Lung (tissue), 12 donors: ENCODE data around the gene CDC42EP4. TPM values are rescaled to one million over a fixed set of nuclear protein-coding genes. Genes with fewer than 3 reads are reported as not detected.

Experiments
- ATAC-seq: fragments of 200-7000 bp; cut with Tn5 transposase; one replicate; pipeline ENCODE4 v1.9.1; 2020; ENCODE audit warnings: moderate number of reproducible peaks; ENCODE audit not compliant: insufficient read depth, low FRiP score
- DNase-seq, 3 donors: peaks; one replicate each; pipeline ENCODE4 v3.0.0-alpha.2; 2013 to 2017
- H3K27ac ChIP-seq, 2 donors: one replicate each; pipeline ENCODE4 v1.5.1; 2013; ENCODE audit warnings: mild to moderate bottlenecking in 2 of 2, moderate library complexity in 2 of 2, control low read depth in 1 of 2, inconsistent platforms in 1 of 2, low read depth in 1 of 2, low read length in 1 of 2
- H3K27me3 ChIP-seq, 3 donors: one replicate each; pipeline ENCODE4 v1.5.1; 2013; ENCODE audit warnings: low read length in 2 of 3; ENCODE audit not compliant: control insufficient read depth in 3 of 3, insufficient read depth in 3 of 3
- H3K36me3 ChIP-seq, 4 donors: one replicate each; pipeline ENCODE4 v1.5.1; 2013; ENCODE audit warnings: low read length in 4 of 4, mild to moderate bottlenecking in 1 of 4, moderate library complexity in 1 of 4; ENCODE audit not compliant: control insufficient read depth in 4 of 4, insufficient read depth in 4 of 4
- H3K4me1 ChIP-seq, 5 donors: one replicate each; pipeline ENCODE4 v1.5.1; 2013; ENCODE audit warnings: low read length in 5 of 5, mild to moderate bottlenecking in 2 of 5, moderate library complexity in 1 of 5; ENCODE audit not compliant: control insufficient read depth in 5 of 5, insufficient read depth in 5 of 5
- H3K4me3 ChIP-seq: one replicate; pipeline ENCODE4 v1.5.1; 2013; ENCODE audit warnings: mild to moderate bottlenecking, control low read depth, moderate library complexity
- H3K9ac ChIP-seq, 2 donors: one replicate each; pipeline ENCODE4 v1.5.1; 2013; ENCODE audit warnings: low read length in 2 of 2, control low read depth in 1 of 2; ENCODE audit not compliant: insufficient read depth in 1 of 2
- H3K9me3 ChIP-seq, 4 donors: one replicate each; pipeline ENCODE4 v1.5.1; 2013; ENCODE audit warnings: low read length in 3 of 4, mild to moderate bottlenecking in 1 of 4, moderate library complexity in 1 of 4; ENCODE audit not compliant: control insufficient read depth in 4 of 4, insufficient read depth in 3 of 4
- WGBS, 2 donors: extraction: QIAGEN DNeasy Blood & Tissue Kit; methylation state at CpG; one replicate each; pipeline ENCODE4 v1.1.7; 2013; 5-methylcytosine and 5-hydroxymethylcytosine counted together
- polyA plus RNA-seq, 2 donors: library from polyadenylated mRNA; stranded (reverse); fragments of 200-250 nt; gene quantifications; one replicate each; pipeline ENCODE4 v1.2.1, GENCODE V29; 2013
- total RNA-seq, 2 donors: library from RNA; depleted of rRNA in 1 of 2; stranded (reverse); fragments of >200 nt in 1 of 2; gene quantifications; one replicate each; pipeline ENCODE4 v1.2.1, GENCODE V29; 2014 to 2021
- TF ChIP-seq, protein P1 (sequence below): IDR thresholded peaks from 2 replicates; pipeline ENCODE4 v1.5.1; 2012; ENCODE audit warnings: mild to moderate bottlenecking; ENCODE audit errors: control extremely low read depth, extremely low read depth
- donor health status: control.
- donor health status: control.
- donor health status: Bipolar disorder and iron deficiency.
- donor health status: healthy.
- donor health status: DM: yes; HTN: yes; CAD: no.

CDC42EP4 gene
- total and polyA plus RNA-seq, 4 donors, result 18.6 to 56.2 (median 52.1) TPM

GRCh38 chr17:73251871-73252270 lies 59.9 kb downstream of the CDC42EP4 start:
- TF ChIP-seq, protein P1, sequence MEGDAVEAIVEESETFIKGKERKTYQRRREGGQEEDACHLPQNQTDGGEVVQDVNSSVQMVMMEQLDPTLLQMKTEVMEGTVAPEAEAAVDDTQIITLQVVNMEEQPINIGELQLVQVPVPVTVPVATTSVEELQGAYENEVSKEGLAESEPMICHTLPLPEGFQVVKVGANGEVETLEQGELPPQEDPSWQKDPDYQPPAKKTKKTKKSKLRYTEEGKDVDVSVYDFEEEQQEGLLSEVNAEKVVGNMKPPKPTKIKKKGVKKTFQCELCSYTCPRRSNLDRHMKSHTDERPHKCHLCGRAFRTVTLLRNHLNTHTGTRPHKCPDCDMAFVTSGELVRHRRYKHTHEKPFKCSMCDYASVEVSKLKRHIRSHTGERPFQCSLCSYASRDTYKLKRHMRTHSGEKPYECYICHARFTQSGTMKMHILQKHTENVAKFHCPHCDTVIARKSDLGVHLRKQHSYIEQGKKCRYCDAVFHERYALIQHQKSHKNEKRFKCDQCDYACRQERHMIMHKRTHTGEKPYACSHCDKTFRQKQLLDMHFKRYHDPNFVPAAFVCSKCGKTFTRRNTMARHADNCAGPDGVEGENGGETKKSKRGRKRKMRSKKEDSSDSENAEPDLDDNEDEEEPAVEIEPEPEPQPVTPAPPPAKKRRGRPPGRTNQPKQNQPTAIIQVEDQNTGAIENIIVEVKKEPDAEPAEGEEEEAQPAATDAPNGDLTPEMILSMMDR, result no peak
- 85% methylated on average over 8 of the region's 8 CpGs for WGBS, 2 donors
- no peaks in the 10 kb centered on the region for H3K27me3 ChIP-seq
- ATAC-seq (no peak), DNase-seq (no peak)
- peaks cover 0 to 1% (median 0%) of the 10 kb centered on the region in 4 donors for H3K9me3 ChIP-seq
- no peak overlapping the region for H3K27ac ChIP-seq
- H3K4me3 ChIP-seq, result no peak overlapping the region
- H3K36me3 ChIP-seq, result peaks cover 3 to 8% (median 6%) of the 10 kb centered on the region in 4 donors
- H3K4me1 ChIP-seq, result peaks cover 0 to 8% (median 0%) of the 10 kb centered on the region in 5 donors
- no peak overlapping the region for H3K9ac ChIP-seq

DNA sequence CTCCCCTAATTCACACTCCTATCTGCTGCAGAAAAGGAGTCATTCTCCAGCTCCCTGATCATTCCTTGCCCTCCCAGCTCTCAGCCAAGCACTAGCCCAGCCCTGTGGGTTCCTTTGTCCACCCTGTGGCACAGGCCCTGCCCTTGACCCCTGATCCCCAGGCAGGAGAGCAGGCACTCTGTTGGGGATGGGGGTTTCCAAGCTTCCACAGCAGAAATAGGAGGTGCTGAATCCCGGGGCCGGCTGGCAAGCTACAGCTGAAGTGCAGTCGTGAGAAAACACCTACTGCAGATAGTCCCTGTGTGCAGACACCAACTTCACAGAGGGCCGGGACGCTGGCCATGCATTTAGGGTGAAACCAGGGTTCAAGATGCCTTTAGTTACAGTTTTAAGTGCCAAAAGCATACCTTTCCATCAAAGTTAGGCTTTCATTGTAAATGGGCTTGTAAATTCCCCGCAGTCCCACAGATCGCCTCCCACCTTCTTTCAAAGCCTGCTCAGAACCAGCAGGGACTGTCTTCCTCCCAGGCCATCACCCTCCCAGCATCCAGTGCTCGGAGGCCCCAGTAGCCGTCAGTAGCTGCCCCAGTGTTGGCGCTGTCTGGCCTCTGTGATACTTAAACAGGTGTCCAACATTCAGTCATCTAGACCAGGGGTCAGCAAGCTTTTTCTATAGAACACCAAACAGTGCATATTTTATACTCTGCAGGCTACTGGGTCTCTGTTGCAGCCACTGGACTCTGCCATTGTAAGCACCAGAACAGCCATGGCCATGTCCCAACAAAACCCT lies 60.8 kb downstream of the CDC42EP4 start:
- TF ChIP-seq, protein P1, result no peak
- 80 to 88% methylated on average over 10 of the region's 10 CpGs for WGBS, 2 donors
- no peak overlapping the region for H3K9ac ChIP-seq

DNA sequence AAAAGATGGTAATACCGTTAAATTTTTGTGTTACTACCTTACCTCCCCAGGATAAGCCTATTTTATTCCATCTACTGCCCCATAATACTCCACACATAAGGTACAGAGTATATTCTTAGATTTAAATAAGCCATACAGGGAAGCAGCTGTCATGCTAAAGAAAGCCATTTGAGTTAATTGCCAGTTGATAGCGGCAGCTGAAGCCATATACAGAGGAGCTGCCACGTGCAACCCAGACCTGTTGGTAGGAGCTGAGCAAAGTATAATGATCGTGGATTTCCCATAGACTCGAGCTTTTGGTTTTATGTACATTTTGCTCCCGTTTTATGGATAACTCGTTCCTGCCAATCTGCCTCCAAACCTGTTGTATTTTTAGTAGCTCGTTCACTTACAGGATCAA lies 62.1 kb downstream of the CDC42EP4 start:
- DNase-seq (no peak), ATAC-seq (no peak)
- Histone ChIP-seq H3K4me1 (no peaks in the 10 kb centered on the region), H3K27me3 (no peaks in the 10 kb centered on the region), H3K27ac (no peak overlapping the region), H3K9me3 (peaks cover 0 to 1% (median 0%) of the 10 kb centered on the region in 4 donors), H3K4me3 (no peak overlapping the region), H3K9ac (no peak overlapping the region), H3K36me3 (peaks cover 6 to 8% (median 8%) of the 10 kb centered on the region in 4 donors)
- 88 to 92% methylated on average over 8 of the region's 8 CpGs for WGBS, 2 donors
- TF ChIP-seq, protein P1, result no peak

More for the DNA sequence above, 60.8 kb downstream of the CDC42EP4 start:
- Histone ChIP-seq H3K4me3 (no peak overlapping the region), H3K9me3 (peaks cover 0 to 1% (median 0%) of the 10 kb centered on the region in 4 donors), H3K27ac (no peak overlapping the region), H3K36me3 (peaks cover 3 to 8% (median 8%) of the 10 kb centered on the region in 4 donors), H3K4me1 (peaks cover 0 to 4% (median 0%) of the 10 kb centered on the region in 5 donors), H3K27me3 (no peaks in the 10 kb centered on the region)
- DNase-seq (no peak), ATAC-seq (no peak)
